ENCODE measurements around the gene PSME1. TPM values are rescaled to one million over a fixed set of nuclear protein-coding genes. Genes with fewer than 3 reads are reported as not detected.

PSME1 gene
- total and polyA plus RNA-seq, 2 of the 4 experiments (the other 2 are of a cell fraction): 42.8 to 106 TPM

- Histone ChIP-seq H2BK5ac (ENCODE audit: low read depth, low read length, poor library complexity, severe bottlenecking) (no peak overlapping the region), H2BK15ac (ENCODE audit: low read depth, low read length) (no peak overlapping the region), H4K91ac (ENCODE audit: insufficient read depth, low read depth, low read length) (no peak overlapping the region), H3K23ac (ENCODE audit: low read depth, low read length) (no peak overlapping the region), H3K36me3 (ENCODE audit: control insufficient read depth, insufficient read depth, low read length) (peaks cover 33% of the 10 kb centered on the region), H3K4me3 (ENCODE audit: insufficient read depth, low read depth, low read length) (no peak overlapping the region), H3K27ac (ENCODE audit: insufficient read depth, low read length) (no peak overlapping the region), H2AK9ac (replicated peaks; ENCODE audit: low read depth, low read length, poor library complexity) (no peak overlapping the region), H3K18ac (ENCODE audit: low read depth, low read length) (no peak overlapping the region), H3K27me3 (ENCODE audit: control insufficient read depth, insufficient read depth, low read length) (no peaks in the 10 kb centered on the region), H4K8ac (ENCODE audit: low read depth in 2 of 2, low read length in 2 of 2) (no peak overlapping the region), H4K5ac (ENCODE audit: low read depth, low read length) (no peak overlapping the region), H3K4ac (ENCODE audit: low read depth, low read length) (no peak overlapping the region), H3K14ac (replicated peaks; ENCODE audit: low read depth, low read length) (no peak overlapping the region), H2AK5ac (ENCODE audit: low read depth, low read length) (no peak overlapping the region), H4K20me1 (ENCODE audit: insufficient read depth, low read length) (no peaks in the 10 kb centered on the region), H2AFZ (replicated peaks; ENCODE audit: low read length, poor library complexity) (no peak overlapping the region), H3K4me2 (ENCODE audit: low read depth, low read length) (no peak overlapping the region), H3K4me1 (ENCODE audit: control insufficient read depth, insufficient read depth, low read length) (no peaks in the 10 kb centered on the region), H3K9me3 (ENCODE audit: control insufficient read depth, insufficient read depth, low read length) (no peaks in the 10 kb centered on the region), H2BK120ac (ENCODE audit: low read depth, low read length) (no peak overlapping the region), H3K9ac (ENCODE audit: low read depth, low read length) (no peak overlapping the region), H3K79me1 (ENCODE audit: low read depth in 1 of 2, low read length in 2 of 2) (no peaks in the 10 kb centered on the region), H2BK20ac (ENCODE audit: low read depth, low read length) (no peak overlapping the region), H3K56ac (ENCODE audit: extremely low read depth, insufficient read depth, low read length) (no peak overlapping the region), H3K9me1 (ENCODE audit: insufficient read depth, low read length) (no peaks in the 10 kb centered on the region)
- ChIA-PET POLR2A (ENCODE audit: unreplicated experiment) (no interaction called here), CTCF (no interaction called here)
- DNase-seq: no peak
- no peak for ATAC-seq (ENCODE audit: low read depth)
- no TSS peak for BruUV-seq (replicated peaks)
- WGBS, 2 experiments (ENCODE audit: extremely low coverage in 2 of 2, insufficient read length in 1 of 2): 92% methylated on average over 4 of the region's 4 CpGs; no CpG with 5 or more reads in 1 of the 2 experiments
- intact Hi-C loops (cut with micrococcal nuclease): no loop called here
- dilution Hi-C loops (cut with HindIII; ENCODE audit: low sequenced_read_pairs, unreplicated experiment): no loop called here
- TF ChIP-seq, protein P1, sequence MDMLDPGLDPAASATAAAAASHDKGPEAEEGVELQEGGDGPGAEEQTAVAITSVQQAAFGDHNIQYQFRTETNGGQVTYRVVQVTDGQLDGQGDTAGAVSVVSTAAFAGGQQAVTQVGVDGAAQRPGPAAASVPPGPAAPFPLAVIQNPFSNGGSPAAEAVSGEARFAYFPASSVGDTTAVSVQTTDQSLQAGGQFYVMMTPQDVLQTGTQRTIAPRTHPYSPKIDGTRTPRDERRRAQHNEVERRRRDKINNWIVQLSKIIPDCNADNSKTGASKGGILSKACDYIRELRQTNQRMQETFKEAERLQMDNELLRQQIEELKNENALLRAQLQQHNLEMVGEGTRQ (IDR thresholded peaks at IDR 0.05; ENCODE audit: low read depth, low read length): no peak
- in situ Hi-C loops (cut with MboI; ENCODE audit: low sequenced_read_pairs): no loop called here
These were observed 13.6 kb upstream of the PSME1 start for GRCh38 chr14:24122416-24122815.

All from IMR-90 (cell line).